ENCODE measurements around the gene PHLPP1.

Gene PHLPP1

DNA sequence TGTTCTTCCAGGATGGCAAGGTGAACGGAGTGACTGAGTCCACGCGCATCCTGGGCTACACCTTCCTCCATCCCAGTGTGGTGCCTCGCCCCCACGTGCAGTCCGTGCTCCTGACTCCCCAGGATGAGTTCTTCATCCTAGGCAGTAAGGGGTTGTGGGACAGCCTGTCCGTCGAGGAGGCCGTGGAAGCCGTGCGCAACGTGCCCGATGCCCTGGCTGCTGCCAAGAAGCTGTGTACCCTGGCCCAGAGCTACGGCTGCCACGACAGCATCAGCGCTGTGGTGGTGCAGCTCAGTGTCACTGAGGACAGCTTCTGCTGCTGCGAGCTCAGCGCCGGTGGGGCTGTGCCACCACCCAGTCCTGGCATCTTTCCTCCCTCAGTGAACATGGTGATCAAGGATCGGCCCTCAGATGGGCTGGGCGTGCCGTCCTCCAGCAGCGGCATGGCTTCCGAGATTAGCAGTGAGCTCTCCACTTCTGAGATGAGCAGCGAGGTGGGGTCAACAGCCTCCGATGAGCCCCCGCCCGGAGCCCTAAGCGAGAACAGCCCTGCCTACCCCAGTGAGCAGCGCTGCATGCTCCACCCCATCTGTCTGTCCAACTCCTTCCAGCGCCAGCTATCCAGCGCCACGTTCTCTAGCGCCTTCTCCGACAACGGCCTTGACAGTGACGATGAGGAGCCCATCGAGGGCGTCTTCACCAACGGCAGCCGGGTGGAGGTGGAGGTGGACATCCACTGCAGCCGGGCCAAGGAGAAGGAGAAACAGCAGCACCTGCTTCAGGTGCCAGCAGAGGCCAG, 263.1 kb downstream of the PHLPP1 start:
- TF ChIP-seq, protein P1, sequence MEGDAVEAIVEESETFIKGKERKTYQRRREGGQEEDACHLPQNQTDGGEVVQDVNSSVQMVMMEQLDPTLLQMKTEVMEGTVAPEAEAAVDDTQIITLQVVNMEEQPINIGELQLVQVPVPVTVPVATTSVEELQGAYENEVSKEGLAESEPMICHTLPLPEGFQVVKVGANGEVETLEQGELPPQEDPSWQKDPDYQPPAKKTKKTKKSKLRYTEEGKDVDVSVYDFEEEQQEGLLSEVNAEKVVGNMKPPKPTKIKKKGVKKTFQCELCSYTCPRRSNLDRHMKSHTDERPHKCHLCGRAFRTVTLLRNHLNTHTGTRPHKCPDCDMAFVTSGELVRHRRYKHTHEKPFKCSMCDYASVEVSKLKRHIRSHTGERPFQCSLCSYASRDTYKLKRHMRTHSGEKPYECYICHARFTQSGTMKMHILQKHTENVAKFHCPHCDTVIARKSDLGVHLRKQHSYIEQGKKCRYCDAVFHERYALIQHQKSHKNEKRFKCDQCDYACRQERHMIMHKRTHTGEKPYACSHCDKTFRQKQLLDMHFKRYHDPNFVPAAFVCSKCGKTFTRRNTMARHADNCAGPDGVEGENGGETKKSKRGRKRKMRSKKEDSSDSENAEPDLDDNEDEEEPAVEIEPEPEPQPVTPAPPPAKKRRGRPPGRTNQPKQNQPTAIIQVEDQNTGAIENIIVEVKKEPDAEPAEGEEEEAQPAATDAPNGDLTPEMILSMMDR (conservative IDR thresholded peaks at IDR 0.05; ENCODE audit: low read depth, low read length), result no peak
- Histone ChIP-seq H4K20me1 (ENCODE audit: insufficient read depth) (no peaks in the 10 kb centered on the region), H3K4me2 (no peak overlapping the region), H3K9ac (no peak overlapping the region), H3K36me3 (ENCODE audit: insufficient read depth) (no peaks in the 10 kb centered on the region), H3K79me2 (ENCODE audit: insufficient read depth, low read depth) (no peaks in the 10 kb centered on the region), H2AFZ (ENCODE audit: low read depth) (no peak overlapping the region), H3K27ac (no peak overlapping the region), H3K4me1 (ENCODE audit: low read depth, poor library complexity, severe bottlenecking) (no peaks in the 10 kb centered on the region), H3K4me3 (IDR thresholded peaks at IDR 0.05; ENCODE audit: insufficient read depth, low read depth, low read length) (no peak overlapping the region), H3K27me3 (ENCODE audit: insufficient read depth, low read depth) (no peaks in the 10 kb centered on the region)

DNA sequence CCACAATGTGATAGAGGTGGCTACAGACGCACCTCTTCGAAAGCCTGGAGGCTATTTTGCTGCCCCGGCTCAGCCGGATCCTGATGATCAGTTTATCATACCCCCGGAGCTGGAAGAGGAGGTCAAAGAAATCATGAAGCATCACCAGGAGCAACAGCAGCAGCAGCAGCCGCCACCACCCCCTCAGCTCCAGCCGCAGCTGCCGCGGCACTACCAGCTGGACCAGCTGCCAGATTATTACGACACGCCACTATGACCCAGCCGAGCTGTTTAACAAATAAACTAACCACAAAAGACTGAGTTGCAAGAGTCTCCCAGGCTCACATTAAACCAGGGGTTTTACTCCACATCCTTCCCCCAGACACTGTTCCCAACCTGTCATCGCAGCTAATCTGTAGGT, 263.8 kb downstream of the PHLPP1 start:
- Histone ChIP-seq H3K27me3 (ENCODE audit: insufficient read depth, low read depth) (no peaks in the 10 kb centered on the region), H3K9ac (no peak overlapping the region), H3K4me3 (IDR thresholded peaks at IDR 0.05; ENCODE audit: insufficient read depth, low read depth, low read length) (no peak overlapping the region), H3K79me2 (ENCODE audit: insufficient read depth, low read depth) (no peaks in the 10 kb centered on the region), H3K36me3 (ENCODE audit: insufficient read depth) (no peaks in the 10 kb centered on the region), H3K27ac (no peak overlapping the region), H3K4me1 (ENCODE audit: low read depth, poor library complexity, severe bottlenecking) (no peaks in the 10 kb centered on the region), H3K4me2 (no peak overlapping the region), H4K20me1 (ENCODE audit: insufficient read depth) (no peaks in the 10 kb centered on the region), H2AFZ (ENCODE audit: low read depth) (no peak overlapping the region)
- TF ChIP-seq, protein P1 (conservative IDR thresholded peaks at IDR 0.05; ENCODE audit: low read depth, low read length), result no peak

DNA sequence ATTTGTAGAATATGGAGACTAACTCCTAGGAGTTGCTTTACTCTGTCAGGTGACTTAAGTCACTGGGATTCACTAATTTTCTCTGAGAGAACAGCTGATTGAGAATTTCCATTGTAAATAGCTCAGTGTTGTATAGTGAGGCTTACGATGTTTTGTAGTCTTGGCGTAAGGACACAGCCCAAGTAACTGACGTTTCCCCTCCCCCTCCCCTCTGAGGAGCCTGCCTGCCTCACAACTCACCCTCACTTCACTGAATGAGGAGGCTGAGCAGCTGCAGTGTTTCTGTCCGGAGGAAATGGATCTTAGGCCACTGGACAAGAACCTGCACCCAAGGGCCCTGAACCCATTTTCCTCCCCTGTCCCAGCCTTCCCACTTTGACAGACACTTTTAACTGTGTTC, 264.6 kb downstream of the PHLPP1 start:
- Histone ChIP-seq H4K20me1 (ENCODE audit: insufficient read depth) (no peaks in the 10 kb centered on the region), H2AFZ (ENCODE audit: low read depth) (no peak overlapping the region), H3K79me2 (ENCODE audit: insufficient read depth, low read depth) (no peaks in the 10 kb centered on the region), H3K4me3 (IDR thresholded peaks at IDR 0.05; ENCODE audit: insufficient read depth, low read depth, low read length) (no peak overlapping the region), H3K4me1 (ENCODE audit: low read depth, poor library complexity, severe bottlenecking) (no peaks in the 10 kb centered on the region), H3K36me3 (ENCODE audit: insufficient read depth) (no peaks in the 10 kb centered on the region), H3K4me2 (no peak overlapping the region), H3K9ac (no peak overlapping the region), H3K27ac (no peak overlapping the region), H3K27me3 (ENCODE audit: insufficient read depth, low read depth) (no peaks in the 10 kb centered on the region)
- TF ChIP-seq, protein P1 (conservative IDR thresholded peaks at IDR 0.05; ENCODE audit: low read depth, low read length), result no peak

DNA sequence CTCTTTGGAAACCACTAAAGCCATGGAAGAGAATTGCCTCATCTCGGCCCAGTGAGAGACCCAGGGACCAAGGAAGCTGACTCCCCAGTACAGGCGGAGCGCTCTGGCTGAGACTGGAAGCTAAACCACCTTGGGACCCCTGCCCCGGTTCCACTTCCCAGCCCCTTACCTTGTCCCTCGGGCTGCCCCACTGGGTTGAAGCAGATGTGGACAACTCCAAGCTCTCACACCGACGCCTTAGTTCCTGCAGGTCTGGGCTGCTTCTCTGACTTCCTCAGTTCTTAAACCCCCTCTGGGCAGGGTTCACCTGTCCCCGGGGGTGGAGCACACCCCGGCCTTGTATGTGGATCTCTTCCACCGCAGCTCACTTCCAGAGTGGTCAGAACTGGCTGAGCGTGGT, 266.2 kb downstream of the PHLPP1 start:
- Histone ChIP-seq H3K27ac (no peak overlapping the region), H3K79me2 (ENCODE audit: insufficient read depth, low read depth) (no peaks in the 10 kb centered on the region)

More for the DNA sequence above, 266.2 kb downstream of the PHLPP1 start:
- H2AFZ ChIP-seq (ENCODE audit: low read depth), result no peak overlapping the region
- no peaks in the 10 kb centered on the region for H3K36me3 ChIP-seq (ENCODE audit: insufficient read depth)
- no peaks in the 10 kb centered on the region for H3K27me3 ChIP-seq (ENCODE audit: insufficient read depth, low read depth)
- no peaks in the 10 kb centered on the region for H3K4me1 ChIP-seq (ENCODE audit: low read depth, poor library complexity, severe bottlenecking)
- H4K20me1 ChIP-seq (ENCODE audit: insufficient read depth), result no peaks in the 10 kb centered on the region
- TF ChIP-seq, protein P1 (conservative IDR thresholded peaks at IDR 0.05; ENCODE audit: low read depth, low read length), result no peak
- no peak overlapping the region for H3K4me2 ChIP-seq
- H3K9ac ChIP-seq, result no peak overlapping the region
- no peak overlapping the region for H3K4me3 ChIP-seq (IDR thresholded peaks at IDR 0.05; ENCODE audit: insufficient read depth, low read depth, low read length)

Measured in KMS-11 (cell line).